ENCODE results near the gene CENPK. TPM values are rescaled to one million over a fixed set of nuclear protein-coding genes. Genes with fewer than 3 reads are reported as not detected.
"Not testable (repeated sequence)": the region's sequence is repeated elsewhere in the genome, so short reads cannot be mapped to it uniquely, and the experiment has no call there.

The CENPK gene, protein sequence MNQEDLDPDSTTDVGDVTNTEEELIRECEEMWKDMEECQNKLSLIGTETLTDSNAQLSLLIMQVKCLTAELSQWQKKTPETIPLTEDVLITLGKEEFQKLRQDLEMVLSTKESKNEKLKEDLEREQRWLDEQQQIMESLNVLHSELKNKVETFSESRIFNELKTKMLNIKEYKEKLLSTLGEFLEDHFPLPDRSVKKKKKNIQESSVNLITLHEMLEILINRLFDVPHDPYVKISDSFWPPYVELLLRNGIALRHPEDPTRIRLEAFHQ
- 14.3 and 26.6 TPM in 2 replicates for total RNA-seq

DNA sequence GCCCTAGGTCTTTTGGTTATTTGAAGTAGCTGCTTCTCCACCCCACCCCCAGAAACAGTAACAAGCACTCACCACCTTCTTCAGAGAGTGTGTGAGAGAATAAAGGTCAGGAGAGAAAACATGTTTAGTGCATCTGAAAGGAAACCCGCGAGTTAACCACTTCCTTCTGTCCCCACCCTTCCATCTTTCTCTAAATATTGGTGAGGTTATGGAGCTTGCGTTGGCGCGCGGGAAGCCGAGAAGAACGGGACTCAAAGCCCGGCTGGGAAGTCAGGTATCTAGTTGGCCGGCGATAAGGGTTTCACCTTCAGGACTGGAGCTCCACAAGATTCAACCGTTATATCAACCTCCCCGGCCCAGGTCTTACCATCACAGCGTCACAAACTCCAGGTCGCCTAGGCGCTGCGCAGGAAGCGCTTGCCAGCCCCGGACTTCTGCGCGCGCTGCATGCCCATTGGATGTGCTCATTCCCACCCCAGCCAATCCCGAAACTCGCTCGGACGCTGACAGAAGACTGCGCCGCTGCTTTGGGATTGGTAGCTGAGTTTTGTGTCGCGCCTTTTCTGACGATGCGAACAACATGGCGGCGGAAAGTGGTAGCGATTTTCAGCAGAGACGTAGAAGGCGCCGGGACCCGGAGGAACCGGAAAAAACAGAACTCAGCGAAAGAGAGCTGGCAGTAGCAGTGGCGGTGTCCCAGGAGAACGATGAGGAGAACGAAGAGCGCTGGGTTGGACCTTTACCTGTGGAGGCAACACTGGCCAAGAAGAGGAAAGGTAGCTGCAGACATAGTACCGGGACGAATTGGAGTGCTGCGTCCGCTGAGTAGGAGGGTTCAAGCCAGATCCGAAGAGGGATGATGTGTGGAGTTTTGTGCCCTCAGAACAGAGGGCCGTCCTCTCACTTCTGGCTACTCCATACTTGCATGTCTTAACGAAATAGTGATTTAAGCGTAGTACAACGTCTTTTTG, at the start of gene CENPK, which contains the start of gene PPWD1:
TSS of gene CENPK (minus strand) at position 438 of the 971 bp plus-strand sequence. CDS start 8,261 bp downstream, outside the sequence.
TSS of gene PPWD1 (plus strand) at position 566 of the 971 bp plus-strand sequence. CDS start at position 581, 15 bp downstream.
- DNase-seq = peak; percentile 98

DNA sequence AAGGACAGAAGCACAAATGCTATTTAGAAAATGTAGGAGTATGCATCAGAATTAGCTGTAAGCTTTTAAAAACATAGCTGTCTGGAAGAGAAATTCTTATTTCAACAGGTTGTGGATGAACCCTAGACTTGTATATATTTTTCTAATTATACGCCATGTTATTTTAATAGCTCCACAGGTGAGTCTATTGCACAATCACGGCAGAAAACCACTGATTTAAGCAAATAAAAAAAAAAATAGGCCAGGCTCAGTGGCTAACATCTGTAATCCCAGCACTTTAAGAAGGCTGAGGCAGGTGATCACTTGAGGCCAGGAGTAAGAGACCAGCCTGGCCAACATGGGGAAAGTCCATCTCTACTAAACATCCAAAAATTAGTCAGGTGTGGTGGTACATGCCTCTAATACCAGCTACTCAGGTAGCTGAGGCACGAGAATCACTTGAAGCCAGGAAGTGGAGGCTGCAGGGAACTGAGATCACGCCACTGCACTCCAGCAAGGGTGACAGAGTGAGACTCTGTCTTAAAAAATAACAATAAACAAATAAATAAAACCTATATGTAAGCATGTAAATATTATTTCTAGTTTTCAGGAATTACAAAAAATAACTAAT, 49.4 kb upstream of the CENPK start:
- no peak for DNase-seq

DNA sequence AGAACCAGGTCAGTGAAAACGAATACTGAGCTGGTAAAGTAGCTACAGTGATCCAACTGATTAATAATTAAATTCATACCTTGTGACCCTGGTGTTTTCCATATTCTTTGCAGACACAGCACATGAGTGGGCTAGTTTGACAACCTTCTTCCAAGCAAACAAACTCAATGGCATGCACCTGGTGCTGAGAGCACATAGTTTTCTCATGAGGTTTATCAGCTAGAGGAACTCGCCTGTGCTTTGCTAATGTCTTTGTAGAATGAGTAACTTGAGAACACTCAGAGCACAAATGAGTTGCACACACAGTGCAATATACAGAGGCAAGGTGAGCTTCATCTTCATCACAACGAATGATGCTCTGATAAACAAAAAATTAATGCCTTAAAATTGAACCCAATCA, 48.6 kb upstream of the CENPK start:
- DNase-seq = no peak

DNA sequence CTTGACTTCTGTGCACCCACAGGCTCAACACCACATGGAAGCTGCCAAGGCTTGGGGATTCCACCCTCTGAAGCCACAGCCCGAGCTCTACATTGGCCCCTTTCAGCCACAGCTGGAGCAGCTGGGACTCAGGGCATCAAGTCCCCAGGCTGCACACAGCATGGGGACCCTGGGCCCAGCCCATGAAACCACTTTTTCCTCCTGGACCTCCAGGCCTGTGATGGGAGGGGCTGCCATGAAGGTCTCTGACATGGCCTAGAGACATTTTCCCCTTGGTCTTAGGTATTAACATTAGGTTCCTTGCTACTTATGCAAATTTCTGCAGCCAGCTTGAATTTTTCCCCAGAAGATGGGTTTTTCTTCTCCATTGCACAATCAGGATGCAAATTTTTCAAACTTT, 38.8 kb upstream of the CENPK start:
- not testable (repeated sequence) for DNase-seq

DNA sequence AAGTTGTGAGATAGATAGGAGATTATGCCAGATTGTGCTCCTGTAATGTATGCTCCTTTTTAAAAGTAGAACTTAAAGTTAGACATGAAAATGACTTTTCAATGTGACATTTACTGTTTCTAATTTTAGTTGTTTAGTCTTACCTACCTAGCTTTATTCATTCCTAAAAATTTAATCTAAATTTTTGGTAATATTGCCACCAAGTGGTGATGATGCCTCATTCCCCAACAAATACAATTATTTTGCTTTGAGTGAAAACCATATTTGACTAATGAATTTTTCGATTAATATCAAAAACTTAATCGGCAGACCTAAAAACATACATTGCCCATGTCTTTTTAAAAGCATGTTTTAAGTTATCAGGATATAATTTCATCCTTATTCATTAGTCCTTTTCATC, 25.7 kb upstream of the CENPK start:
- DNase-seq = peak; percentile 20

DNA sequence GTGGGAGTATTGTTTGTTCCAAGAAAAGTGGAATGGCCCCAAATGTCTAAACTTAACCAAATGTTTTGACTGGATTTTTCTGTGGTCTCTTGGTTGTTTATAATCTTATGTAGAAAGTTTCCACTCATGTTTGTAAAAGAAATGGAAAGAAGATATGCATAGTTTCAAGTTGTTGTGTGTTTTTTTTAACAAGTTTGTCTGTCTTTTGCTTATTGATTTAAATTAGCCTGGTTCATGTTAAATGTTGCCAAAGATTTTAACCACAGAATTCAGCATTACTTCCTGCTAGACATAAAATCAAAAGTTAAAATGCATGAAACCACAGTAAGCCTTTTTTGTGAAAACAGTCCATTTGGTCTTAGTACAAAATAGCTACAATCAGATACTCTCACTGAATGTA, 14.2 kb upstream of the CENPK start:
- DNase-seq = no peak

DNA sequence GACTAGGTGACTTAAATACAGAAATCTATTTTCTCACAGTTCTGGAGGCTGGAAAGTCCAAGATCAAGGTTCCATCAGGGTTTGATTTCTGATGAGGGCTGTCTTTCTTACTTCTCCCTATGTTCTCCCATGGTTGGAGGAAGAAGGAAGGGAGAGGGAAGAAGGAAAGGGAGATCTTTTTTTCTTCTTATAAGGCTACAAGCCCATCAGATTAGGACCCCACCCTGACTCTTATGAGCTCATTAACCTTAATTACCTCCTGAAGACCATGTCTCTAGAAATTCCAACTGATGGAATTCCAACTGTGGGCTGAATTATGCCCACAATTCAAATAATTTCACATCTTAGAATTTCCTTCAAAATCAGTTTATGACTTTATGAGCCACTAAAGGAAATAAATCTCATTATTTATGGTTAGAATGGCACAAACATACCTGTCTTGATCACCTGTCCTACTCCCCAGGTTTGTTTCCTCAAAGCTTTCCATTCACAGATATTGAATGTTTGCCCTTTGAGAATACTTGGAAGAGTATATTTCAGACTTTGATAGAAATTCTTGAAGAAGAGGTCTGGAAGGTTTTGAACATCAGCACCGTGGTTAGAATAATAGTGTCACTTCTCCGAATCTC, 7.7 kb upstream of the CENPK start:
- no peak for DNase-seq

DNA sequence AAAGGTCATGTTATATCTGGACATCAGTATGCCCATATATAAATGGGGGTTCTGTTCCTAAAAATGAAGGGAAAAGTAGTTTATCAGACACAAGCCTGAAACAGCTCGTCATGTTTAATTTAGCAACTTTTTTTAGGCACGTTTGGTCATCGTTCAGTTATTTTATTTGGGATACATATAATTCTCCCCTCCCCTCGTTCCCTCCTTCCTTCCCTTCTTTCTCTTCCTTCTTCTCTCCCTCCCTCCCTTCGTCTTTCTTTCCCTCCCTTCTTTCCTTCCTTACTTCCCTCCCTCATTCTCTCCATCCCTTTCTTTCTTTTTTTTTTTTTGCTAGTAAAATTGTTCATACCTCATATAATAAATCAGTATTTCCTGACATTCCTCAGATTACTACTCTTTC, 3.5 kb upstream of the CENPK start:
- DNase-seq = no peak

DNA sequence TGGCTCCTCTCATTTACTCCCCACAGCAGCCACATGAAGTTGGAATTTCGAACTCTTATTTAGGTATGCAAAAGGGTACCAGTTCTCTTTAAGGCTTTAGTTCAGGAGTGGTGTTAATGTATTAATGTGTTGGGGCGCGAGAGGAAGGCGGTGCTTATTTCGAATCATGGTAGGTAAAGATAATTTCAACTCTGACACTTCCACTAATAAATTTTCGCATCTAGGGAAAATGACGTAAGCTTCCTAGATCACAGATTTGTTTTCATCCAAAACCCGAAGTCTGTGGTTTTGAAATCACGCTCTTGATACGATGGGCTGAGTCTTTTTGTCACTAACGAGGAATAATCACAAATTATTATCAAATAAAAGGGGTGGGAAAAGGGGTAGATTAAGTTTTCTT, 809 bp upstream of the CENPK start:
- DNase-seq = peak; percentile 30

DNA sequence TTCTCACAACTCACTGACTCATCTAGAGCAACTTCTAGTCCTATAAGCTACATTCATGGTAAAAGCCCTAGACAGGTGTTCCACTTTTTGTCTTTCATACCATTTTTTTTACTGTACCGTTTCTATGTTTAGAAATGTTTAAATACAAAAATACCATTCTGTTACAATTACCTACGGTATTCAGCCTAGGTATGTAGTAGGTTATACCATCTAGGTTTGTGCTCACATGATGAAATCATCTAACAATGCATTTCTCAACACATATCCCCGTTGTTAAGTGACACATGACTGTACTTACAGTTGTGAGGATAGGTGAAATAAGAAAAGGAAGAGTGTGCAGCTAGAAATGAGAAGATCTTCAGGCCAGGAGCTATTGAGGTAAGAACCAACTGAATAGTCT, 6.2 kb downstream of the CENPK start:
- no peak for DNase-seq

DNA sequence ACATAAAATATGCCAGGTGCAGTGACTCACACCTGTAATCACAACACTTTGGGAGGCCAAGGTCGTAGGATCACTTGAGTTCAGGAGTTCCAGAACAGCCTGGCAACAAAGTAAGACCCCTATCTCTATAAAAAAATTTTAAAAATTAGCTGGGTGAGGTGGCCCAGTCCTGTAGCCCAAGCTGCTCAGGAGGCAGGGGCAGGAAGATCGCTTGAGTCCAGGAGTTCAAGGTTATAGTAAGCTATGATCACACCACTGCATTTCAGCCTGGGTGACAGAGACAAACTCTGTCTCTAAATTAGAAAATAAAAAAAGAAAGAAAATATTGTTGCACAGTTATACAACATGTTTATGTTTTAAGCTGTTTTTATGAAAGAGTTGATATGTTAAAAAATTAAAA, 6.8 kb downstream of the CENPK start:
- DNase-seq = no peak

DNA sequence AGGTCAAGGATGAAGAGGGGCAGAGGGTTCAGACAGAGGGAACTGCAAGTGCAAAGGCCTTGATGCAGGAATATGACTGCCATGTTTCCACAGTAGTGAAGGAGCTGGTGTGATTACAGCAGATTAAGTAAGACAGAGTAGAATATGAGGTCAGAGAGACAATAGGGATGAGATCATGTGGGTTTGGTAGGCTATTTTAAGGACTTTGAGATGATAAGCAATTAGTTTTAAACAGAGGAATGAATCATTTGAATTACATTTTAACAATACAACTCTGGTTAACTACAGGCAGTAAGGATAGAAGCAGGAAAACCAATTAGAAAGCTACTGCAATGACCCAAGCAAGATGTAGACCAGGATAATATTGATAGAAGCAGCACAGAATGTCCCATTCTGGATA, 7.7 kb downstream of the CENPK start:
- DNase-seq = peak; percentile 33

DNA sequence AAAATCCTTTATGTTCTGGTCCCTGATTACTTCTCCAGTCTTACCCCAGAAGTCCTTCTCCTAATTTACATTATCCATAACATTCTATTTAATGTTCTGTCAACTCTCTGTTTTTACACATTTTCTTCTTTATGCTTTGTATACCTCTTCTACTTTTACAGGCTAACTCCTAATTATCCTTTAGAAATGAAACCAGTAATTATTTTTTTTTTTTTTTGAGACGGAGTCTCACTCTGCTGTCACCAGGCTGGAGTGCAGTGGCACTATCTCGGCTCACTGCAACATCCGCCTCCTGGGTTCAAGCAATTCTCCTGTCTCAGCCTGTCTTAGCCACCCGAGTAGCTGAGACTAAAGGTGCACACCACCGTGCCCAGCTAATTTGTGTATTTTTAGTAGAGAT, 9.0 kb downstream of the CENPK start:
- no peak for DNase-seq

DNA sequence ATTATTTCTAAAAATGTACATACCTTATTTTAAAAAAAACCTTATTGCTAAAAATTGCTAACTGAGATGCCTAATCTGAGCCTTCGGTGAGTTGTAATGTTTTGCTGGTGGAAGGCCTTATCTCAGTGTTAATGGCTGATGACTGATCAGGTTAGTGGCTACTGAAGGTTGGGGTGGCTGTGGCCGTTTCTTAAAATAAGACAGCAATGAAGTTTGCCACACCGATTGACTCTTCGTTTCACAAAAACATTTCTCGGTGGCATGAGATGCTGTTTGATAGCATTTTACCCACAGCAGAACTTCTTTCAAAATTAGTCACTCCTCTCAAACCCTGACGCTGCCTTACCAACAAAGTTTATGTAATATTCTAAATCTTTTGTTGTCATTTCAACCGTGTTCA, 14.7 kb downstream of the CENPK start:
- DNase-seq = no peak

DNA sequence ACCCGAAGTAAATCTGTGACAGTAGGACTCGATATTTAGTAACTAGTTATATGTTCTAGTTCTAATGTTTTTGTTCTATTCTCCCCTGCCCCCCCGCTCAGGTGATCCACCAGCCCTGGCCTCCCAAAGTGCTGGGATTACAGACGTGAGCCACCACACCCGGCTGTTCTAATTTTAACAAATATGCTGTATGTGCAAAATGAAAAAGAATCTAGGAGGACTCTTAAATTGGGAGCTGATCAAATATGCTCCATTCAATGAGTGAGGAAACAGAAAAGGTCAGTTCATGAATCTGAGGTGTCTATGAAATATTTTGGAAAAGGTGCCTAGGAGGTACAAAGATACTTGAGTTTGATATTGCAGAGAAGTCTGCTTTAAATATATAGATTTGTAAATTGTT, 16.8 kb downstream of the CENPK start:
- DNase-seq = no peak

DNA sequence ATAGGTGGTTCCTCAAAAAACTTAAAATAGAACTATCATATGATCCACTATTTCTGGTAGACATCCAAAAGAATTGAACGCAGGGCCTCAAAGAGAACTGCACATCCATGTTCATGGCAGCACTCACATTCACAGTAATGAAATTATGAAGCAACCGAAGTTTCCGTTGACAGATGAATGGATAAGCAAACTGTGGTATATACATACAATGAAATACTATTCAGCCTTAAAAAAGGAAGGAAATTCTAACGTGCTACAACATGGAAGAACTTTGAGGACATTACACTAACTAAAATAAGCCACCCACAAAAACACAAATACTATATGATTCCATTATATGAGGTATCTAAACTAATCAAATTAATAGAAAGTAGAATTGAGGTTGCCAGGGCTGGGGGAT, 18.5 kb downstream of the CENPK start:
- DNase-seq = no peak

DNA sequence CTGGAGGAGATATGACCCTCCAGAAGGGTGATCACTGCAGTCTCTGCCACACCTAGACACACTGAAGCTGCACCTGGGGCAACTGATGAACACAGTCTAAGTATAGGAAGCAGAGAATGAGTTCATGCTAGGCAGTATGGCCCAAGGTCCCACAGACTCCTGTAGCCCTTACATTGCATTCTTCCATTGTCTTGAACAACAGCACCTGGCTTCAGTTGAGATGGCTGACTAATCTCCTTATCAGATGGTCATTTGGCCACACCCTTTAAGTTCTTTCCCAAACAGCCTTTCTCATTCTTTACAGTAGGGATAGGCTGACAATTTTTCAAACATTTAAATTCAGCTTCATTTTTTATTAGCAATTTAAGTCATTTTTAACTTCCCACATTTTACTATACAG, 23.1 kb downstream of the CENPK start:
- DNase-seq = peak; percentile 32

DNA sequence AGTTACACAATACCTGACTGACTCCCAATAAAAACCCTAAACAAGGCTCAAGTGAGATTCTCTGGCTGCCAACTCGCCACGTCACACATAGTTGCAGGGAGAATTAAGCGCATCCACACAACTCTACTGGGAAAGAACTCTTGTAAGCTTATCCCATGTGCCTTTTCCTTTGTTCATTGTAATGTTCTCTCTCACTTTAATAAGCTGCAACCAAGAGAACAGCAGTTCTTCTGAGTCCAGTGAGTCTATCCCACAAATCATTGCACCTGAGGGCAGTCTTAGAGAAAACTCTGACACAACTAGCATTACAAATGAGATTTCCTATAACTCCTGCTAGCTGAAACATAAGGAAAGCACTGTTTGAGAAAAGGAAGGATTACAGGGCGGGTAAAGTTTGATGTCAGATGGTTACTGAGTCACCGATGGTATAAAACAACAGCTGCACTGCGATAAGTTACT, 27.4 kb downstream of the CENPK start:
- DNase-seq = no peak

DNA sequence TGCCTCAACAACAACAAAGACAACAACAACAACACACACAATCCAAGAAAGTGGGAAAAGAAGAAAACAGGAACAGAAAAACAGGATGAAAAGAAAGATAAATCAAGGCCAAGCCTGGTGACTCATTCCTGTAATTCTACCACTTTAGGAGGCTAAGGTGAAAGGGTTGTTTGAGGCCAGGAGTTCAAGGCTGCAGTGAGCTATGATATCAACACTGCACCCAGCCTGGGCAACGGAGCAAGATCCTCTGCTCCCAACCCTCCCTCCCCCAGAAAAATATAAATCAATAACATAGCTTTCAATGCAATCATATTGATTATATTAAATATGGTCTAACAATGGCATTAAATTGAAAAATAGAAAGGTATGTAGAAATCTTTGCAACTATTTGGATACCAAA, 32.1 kb downstream of the CENPK start:
- no peak for DNase-seq

DNA sequence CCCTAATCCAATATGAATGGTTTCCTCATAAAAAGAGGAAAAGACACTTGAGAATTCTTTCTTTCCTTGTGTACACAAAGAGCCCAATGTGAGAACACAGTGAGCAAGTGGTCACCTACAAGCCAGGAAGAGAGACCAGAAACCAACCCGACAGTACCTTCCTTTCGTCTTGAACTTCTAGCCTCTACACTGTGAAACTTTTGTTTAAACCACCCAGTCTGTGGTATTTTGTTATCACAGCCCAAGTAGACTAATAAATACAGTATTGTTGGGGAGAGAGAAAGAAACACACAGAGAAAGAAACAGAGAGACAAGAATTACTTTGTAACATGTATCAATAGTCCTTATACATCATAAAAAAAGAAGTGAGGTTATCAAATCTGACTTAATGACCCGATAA, 37.2 kb downstream of the CENPK start:
- no peak for DNase-seq

DNA sequence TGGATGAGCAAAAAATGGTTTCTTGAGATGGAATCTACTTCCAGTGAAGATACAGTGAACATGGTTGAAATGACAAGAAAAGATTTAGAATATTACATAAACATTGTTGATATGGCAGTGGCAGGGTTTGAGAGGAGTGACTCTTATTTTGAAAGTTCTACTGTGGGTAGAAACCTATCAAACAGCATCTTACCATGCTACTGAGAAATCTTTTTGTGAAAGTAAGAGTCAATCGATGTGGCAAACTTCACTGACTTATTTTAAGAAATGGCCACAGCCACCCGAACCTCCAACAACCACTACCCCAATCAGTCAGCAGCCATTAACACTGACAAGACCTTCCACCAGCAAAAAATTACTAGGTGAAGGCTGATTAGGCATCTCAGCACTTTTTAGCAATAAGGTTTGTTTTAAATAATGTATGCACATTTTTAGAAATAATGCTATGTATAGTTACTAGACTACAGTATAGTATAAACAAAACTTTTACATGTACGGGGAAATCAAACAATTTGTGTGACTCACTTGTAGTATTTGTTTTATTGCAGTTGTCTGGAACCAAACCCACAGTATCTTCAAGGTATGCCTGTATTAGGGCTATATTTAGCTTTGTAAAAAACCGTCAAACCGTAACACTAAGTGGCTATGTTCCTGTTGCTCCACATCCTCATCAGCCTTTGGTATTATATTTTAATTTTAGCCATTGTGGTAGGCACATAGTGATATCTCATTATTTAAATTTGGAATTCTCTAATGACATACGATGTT, 50.6 kb downstream of the CENPK start:
- DNase-seq = no peak

DNA sequence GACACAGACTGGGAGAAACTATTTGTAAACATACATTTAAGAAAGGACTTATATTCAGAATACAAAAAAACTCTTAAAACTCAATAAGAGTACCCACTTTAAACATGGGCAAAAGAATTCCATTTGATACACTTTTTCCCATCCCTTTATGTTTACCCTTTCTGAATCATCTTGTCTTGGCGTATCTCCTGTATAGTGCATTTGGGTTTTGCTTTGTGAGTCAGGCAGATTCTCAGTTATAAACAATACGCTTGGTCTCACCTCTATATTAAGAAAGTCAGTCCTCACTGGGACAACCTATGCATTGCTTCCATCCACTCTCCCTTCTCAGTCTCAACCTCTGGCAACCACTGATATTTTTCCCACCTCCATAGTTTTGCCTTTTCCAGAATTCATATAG, 54.0 kb downstream of the CENPK start:
- no peak for DNase-seq
